Measurements from ENCODE around the gene VMAC.

DNA sequence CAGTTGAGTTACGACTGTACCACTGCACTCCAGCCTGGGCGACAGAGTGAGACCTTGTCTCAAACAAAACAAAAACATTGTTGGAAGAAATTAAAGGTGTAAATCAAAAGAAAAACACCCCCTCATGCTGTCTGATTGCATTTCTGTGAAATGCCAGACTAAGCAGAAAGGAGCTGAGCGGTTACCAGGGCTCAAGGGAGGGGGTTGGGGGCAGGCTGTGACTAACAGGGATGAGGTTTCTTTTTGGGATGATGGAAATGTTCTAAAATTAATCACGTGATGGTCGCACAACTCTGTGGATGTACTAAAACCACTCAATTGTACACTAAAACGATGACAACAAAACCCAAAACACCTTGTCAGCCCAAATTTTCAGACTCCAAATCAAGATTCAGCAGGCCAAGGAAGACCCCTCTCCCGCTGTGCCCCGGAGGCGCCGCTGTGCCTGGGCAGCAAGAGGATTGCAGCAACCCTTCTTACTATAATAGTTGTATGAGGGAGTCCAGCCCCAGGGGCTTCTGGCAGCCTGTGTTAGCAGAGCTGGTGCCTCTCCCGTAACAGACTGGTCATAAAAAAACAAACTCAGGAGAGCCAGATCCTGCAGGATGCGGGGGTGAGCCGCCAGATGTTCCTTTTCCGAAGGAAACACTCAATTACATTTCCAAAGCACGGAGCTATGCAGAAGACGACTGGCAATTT is 30.3 kb downstream of the VMAC start:
- TF ChIP-seq CTCF (conservative IDR thresholded peaks at IDR 0.05) (no peak), EZH2 (IDR thresholded peaks at IDR 0.05; ENCODE audit: low read depth) (no peak)
